Measurements from ENCODE around the gene CYLD.

GRCh38 chr16:50709980-50710379, 31.9 kb upstream of the CYLD start:
- TF ChIP-seq YY1 (IDR thresholded peaks at IDR 0.05; ENCODE audit: insufficient read depth, insufficient read length) (no peak), ZNF274 (IDR thresholded peaks at IDR 0.05; ENCODE audit: low read depth, low read length) (no peak)
